ENCODE data around the gene NOP10.

Gene NOP10

DNA sequence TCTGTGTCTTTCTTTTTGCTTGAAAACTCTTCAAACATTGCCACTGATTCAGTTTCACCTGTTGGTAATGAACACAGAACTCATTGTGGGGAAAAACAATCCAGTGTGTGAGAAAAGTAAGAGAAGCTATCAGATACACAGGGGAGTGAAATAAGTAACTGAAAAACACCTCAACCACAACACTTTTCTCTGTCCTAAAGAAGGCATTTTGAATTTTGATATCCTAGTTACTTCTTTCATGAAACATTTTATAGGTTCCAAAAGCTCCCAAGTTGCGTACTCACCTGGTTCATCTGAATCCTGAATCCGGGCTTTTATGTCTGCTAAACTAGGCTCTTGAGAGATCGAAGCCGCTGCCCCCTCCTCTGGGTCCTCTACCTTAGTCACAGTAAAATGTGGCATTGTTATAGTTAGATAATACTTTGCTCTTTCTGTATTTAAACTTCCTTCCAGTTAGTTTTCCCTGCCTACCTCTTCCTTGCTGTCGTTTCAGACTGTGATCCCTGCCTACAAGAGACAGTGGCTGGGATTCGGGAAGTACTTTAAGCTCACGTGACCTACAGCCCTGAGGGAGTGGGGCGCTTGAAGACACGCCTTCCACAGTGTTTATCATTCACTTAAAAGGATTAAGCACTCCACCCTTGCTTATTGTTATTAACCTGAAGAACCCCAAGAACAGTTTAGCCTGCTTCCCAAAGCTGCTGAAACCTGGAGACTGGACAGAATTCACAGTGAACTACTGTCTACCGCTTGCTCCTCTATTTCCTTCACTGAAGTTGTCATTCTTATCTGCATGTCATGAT, 24.5 kb downstream of the NOP10 start:
- no peak for TF ChIP-seq GATA3 (IDR thresholded peaks at IDR 0.05; ENCODE audit: low read depth, low read length)
- TF ChIP-seq GATA2 (IDR thresholded peaks at IDR 0.05; ENCODE audit: low read depth, low read length): no peak

DNA sequence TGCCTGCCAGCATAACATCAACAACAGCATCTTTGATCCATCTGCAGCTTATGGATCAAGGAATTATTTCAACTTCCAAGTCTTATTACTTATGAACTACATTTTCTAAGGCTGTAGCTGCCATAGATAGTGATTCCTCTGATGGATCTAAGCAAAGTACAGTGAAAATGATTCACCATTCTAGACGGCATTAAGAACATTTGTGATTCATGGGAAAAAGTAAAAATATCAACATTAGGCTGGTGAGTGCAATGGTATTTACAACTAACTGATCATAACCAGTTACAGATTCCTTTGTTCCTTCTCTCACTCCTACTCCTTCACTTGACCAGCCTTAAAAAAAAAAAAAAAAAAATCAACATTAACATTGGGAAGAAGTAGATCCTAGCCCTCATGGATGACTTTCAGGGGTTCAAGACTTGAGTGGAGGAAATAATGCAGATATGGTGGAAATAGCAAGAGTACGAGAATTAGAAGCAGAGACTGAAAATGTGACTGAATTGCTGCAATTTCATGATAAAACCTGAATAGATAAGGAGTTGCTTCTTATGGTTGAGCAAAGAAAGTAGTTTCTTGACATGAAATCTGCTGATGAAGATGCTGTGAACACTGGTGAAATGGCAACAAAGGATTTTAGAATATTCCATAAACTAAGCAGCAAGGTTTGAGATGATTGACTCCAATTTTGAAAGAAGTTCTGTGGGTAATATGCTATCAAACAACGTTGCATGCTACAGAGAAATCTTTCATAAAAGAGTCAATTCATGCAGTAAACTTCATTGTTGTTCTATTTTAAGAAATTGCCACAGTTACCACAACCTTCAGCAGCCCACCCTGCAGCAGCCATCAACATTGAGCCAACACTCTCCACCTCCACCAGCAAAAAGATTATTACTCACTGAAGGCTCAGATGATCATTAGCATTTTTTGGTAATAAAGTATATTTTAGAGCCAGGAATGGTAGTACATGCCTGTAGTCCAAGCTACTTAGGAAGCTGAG, 28.1 kb downstream of the NOP10 start:
- TF ChIP-seq GATA2 (IDR thresholded peaks at IDR 0.05; ENCODE audit: low read depth, low read length) (no peak), GATA3 (IDR thresholded peaks at IDR 0.05; ENCODE audit: low read depth, low read length) (no peak)

- TF ChIP-seq GATA2 (IDR thresholded peaks at IDR 0.05; ENCODE audit: low read depth, low read length) (no peak), GATA3 (IDR thresholded peaks at IDR 0.05; ENCODE audit: low read depth, low read length) (no peak)
Measured at GRCh38 chr15:34311563-34311962, 31.4 kb downstream of the NOP10 start.

DNA sequence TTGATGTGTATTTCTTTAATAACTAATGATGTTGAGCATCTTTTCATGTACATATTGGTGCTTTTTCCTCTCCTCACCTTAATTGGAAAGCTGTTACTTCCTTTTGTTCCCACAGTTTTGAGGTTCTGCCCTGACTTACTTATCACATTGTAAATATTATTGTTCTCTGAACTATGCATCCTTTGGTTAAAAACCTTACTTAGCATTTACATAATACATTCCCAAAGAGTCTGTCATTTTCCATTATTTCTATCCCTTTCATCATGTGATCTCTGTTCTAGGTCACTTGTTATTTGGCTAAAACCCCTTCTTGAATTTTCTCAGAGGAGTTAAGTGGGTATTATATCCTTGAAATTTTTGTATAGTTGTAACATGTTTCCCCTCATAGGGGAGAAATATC, 38.3 kb downstream of the NOP10 start:
- TF ChIP-seq GATA3 (IDR thresholded peaks at IDR 0.05; ENCODE audit: low read depth, low read length) (no peak), GATA2 (IDR thresholded peaks at IDR 0.05; ENCODE audit: low read depth, low read length) (no peak)

- no peak for TF ChIP-seq GATA3 (IDR thresholded peaks at IDR 0.05; ENCODE audit: low read depth, low read length)
- TF ChIP-seq GATA2 (IDR thresholded peaks at IDR 0.05; ENCODE audit: low read depth, low read length): no peak
Measured at GRCh38 chr15:34301058-34301457, 41.9 kb downstream of the NOP10 start.

- no peak for TF ChIP-seq GATA2 (IDR thresholded peaks at IDR 0.05; ENCODE audit: low read depth, low read length)
Measured at GRCh38 chr15:34297059-34297458, 45.9 kb downstream of the NOP10 start.

- no peak for TF ChIP-seq GATA3 (IDR thresholded peaks at IDR 0.05; ENCODE audit: low read depth, low read length)
Measured at GRCh38 chr15:34292621-34293020, 50.3 kb downstream of the NOP10 start.
